Measurements from ENCODE around the gene RTN4R. TPM values are rescaled to one million over a fixed set of nuclear protein-coding genes. Genes with fewer than 3 reads are reported as not detected.
"Not testable (repeated sequence)": the region's sequence is repeated elsewhere in the genome, so short reads cannot be mapped to it uniquely, and the experiment has no call there.

The RTN4R gene
- total and polyA plus RNA-seq, 9 of the 15 experiments (the other 6 are each of a cell fraction or from before 2014, with no cell fraction given), result 0.04 to 2.8 (median 1.4) TPM; not detected in 3

DNA sequence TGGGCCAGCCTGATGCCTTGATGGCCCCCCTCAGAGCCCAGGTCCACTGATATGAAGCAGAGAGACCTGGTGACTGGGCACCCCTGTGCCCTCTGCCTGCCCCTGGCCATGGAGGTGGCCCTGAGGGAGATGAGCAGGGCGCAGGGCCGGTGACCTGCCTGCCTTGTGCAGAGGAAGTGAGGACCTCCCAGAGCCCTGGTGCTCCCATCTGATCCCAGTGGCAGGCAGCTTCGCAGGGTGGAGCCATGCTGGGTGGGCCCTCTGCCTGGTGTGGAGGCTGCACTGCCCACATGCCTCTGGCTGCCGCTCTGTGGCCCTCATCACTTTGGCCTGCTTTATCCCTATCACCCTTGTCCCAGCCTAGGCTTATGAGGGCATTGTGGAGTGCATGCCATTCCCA is 1.1 kb upstream of the RTN4R start:
- H3K27ac ChIP-seq (ENCODE audit: extremely low read depth, low read depth, low read length); ATAC-seq; BruUV-seq (replicated peaks); H3K9ac ChIP-seq (ENCODE audit: insufficient read depth in 1 of 2, low read depth in 2 of 2, low read length in 2 of 2); H3K4me3 ChIP-seq; H3K9me3 ChIP-seq (replicated peaks; ENCODE audit: control insufficient read depth, insufficient read depth, low read depth, low read length); H3K79me2 ChIP-seq (ENCODE audit: control insufficient read depth, insufficient read depth, low read length); H2AFZ ChIP-seq (ENCODE audit: low read depth, low read length); H3K9me1 ChIP-seq (ENCODE audit: control insufficient read depth, insufficient read depth, low read length); FAIRE-seq; in situ Hi-C loops (cut with MboI); H3K4me2 ChIP-seq (ENCODE audit: insufficient read depth, low read length); H3K36me3 ChIP-seq (ENCODE audit: control insufficient read depth, insufficient read depth, low read length); DNase-seq (ENCODE audit: extremely low read depth in 1 of 4, low spot score in 3 of 4); TF ChIP-seq ZNF740 (tag; IDR thresholded peaks at IDR 0.05): not testable (repeated sequence)
- peaks cover 15 to 67% of the 10 kb centered on the region in 2 experiments; a peak in 4 of 5 replicates for H3K27me3 ChIP-seq (ENCODE audit: control insufficient read depth in 2 of 2, insufficient read depth in 2 of 2, low read length in 2 of 2)
- intact Hi-C loops (cut with micrococcal nuclease), result loop anchor here (1.0 to 5.0 kb wide), 2 partner anchors 63 to 92 kb away; no protein-coding TSS in a partner anchor
- ChIA-PET POLR2A (interaction anchor here (0.6 to 1.3 kb wide), 2 partner anchors 10 to 57 kb away, joined by 3 read pairs; no protein-coding TSS in a partner anchor), CTCF (ENCODE audit: low intra/inter-chr PET ratio) (interaction anchor here (1.4 to 2.0 kb wide), 3 partner anchors 16 to 299 kb away, joined by 5 to 62 read pairs (median 6); no protein-coding TSS in a partner anchor)
- peaks cover 4 to 67% of the 10 kb centered on the region in 2 experiments; a peak in 4 of 5 replicates for H3K4me1 ChIP-seq (replicated peaks in 1 of 2; ENCODE audit: control insufficient read depth in 2 of 2, insufficient read depth in 2 of 2, low read length in 2 of 2)
- 0 out of 2 replicates have a peak, but pooled peaks have one; percentile 13 for TF ChIP-seq SPI1 (IDR thresholded peaks at IDR 0.05; ENCODE audit: borderline replicate concordance, low read depth, low read length)
- 0 out of 2 replicates have a peak, but pooled peaks have one; percentile 4 for TF ChIP-seq PRMT5 (CRISPR knock-in tag; IDR thresholded peaks at IDR 0.05)
- peak; percentile 8; the same call in 1 of the 2 replicates for TF ChIP-seq ZNF740 (CRISPR knock-in tag; IDR thresholded peaks at IDR 0.05)
- TF ChIP-seq GABPB1 (CRISPR knock-in tag; IDR thresholded peaks at IDR 0.05), result 0 out of 2 replicates have a peak, but pooled peaks have one; percentile 7
- TF ChIP-seq RBBP5 (IDR thresholded peaks at IDR 0.05; ENCODE audit: borderline replicate concordance, insufficient read depth, low read length, poor library complexity, severe bottlenecking), result peak; percentile 18
- TF ChIP-seq RBFOX2 (IDR thresholded peaks at IDR 0.05; ENCODE audit: low read depth, low read length), result 0 out of 2 replicates have a peak, but pooled peaks have one; percentile 12
- peak; percentile 72 for TF ChIP-seq ZNF263 (CRISPR knock-in tag; IDR thresholded peaks at IDR 0.05; ENCODE audit: borderline replicate concordance)
- H4K20me1 ChIP-seq (replicated peaks; ENCODE audit: control insufficient read depth, insufficient read depth, low read length), result peaks cover 52% of the 10 kb centered on the region
- 7% methylated on average over 4 of the region's 4 CpGs for WGBS (ENCODE audit: insufficient coverage, low coverage, missing lambda C conversion rate)

Data from K562 (cell line).